Naive thymus-derived CD4-positive, alpha-beta T cell (primary cell): Measurements from ENCODE around the gene OR5AU1. TPM values are rescaled to one million over a fixed set of nuclear protein-coding genes. Genes with fewer than 3 reads are reported as not detected.

Experiments used
- ATAC-seq: fragments of 150-1000 bp; cut with Tn5 transposase; 2 replicates; pipeline ENCODE4 v1.10.0; 2021; ENCODE audit warnings: mild to moderate bottlenecking, moderate library complexity
- CTCF ChIA-PET: fragments of 350-600 bp; sonication (Branson Sonifier 250); formaldehyde crosslinking; loops from one replicate; lab custom pipeline; 2021; ENCODE audit warnings: antibody characterized with exemption; lab: Charles Lee
- POLR2A ChIA-PET: fragments of 350-600 bp; sonication (Branson Sonifier 250); formaldehyde crosslinking; loops from one replicate; lab custom pipeline; 2021; ENCODE audit warnings: antibody characterized with exemption, inconsistent platforms; lab: Charles Lee
- DNase-seq, 9 donors: peaks; one replicate each; pipeline versions ENCODE4 v3.0.0 to v3.0.0-alpha.2; 2020 to 2022; ENCODE audit warnings: mixed read lengths in 1 of 9
- H3K27ac ChIP-seq: one replicate; pipeline ENCODE4 v1.7.0; 2013; ENCODE audit warnings: mild to moderate bottlenecking, low read depth, low read length, moderate library complexity
- H3K27me3 ChIP-seq, 2 donors: one replicate each; pipeline ENCODE4 v1.7.0; 2013; ENCODE audit warnings: low read length in 2 of 2, mild to moderate bottlenecking in 2 of 2, moderate library complexity in 2 of 2; ENCODE audit not compliant: control insufficient read depth in 2 of 2, insufficient read depth in 2 of 2
- H3K36me3 ChIP-seq, 3 experiments: 1 replicate in 2 of 3; 2 replicates in 1 of 3; pipeline ENCODE4 v1.7.0; 2013; ENCODE audit warnings: low read length in 3 of 3, mild to moderate bottlenecking in 3 of 3, moderate library complexity in 1 of 3; ENCODE audit not compliant: insufficient read depth in 3 of 3, control insufficient read depth in 2 of 3
- H3K4me1 ChIP-seq, 2 donors: one replicate each; pipeline ENCODE4 v1.7.0; 2013; ENCODE audit warnings: low read length in 2 of 2, mild to moderate bottlenecking in 2 of 2, moderate library complexity in 1 of 2; ENCODE audit not compliant: control insufficient read depth in 2 of 2, insufficient read depth in 2 of 2
- H3K4me3 ChIP-seq: 2 replicates; pipeline ENCODE4 v1.7.0; 2013; ENCODE audit warnings: mild to moderate bottlenecking, low read length
- H3K9me3 ChIP-seq, 3 experiments: 1 replicate in 2 of 3; 2 replicates in 1 of 3; pipeline ENCODE4 v1.7.0; 2013; ENCODE audit warnings: low read length in 3 of 3; ENCODE audit not compliant: control insufficient read depth in 2 of 3
- H3K27ac Mint-ChIP-seq, 9 donors: one replicate each; pipeline ENCODE4 v1.8.0; 2020 to 2022; ENCODE audit warnings: mixed read lengths in 9 of 9, mild to moderate bottlenecking in 8 of 9, moderate library complexity in 5 of 9, inconsistent platforms in 2 of 9
- H3K27me3 Mint-ChIP-seq, 5 donors: one replicate each; pipeline ENCODE4 v1.8.0; 2021 to 2022; ENCODE audit warnings: mixed read lengths in 5 of 5, mild to moderate bottlenecking in 1 of 5
- H3K36me3 Mint-ChIP-seq, 5 donors: one replicate each; pipeline ENCODE4 v1.8.0; 2020 to 2022; ENCODE audit warnings: mixed read lengths in 5 of 5, mild to moderate bottlenecking in 3 of 5, inconsistent platforms in 1 of 5
- H3K4me1 Mint-ChIP-seq, 7 donors: one replicate each; pipeline ENCODE4 v1.8.0; 2020 to 2022; ENCODE audit warnings: mixed read lengths in 7 of 7, mild to moderate bottlenecking in 3 of 7, inconsistent platforms in 1 of 7
- H3K4me3 Mint-ChIP-seq, 10 donors: one replicate each; pipeline ENCODE4 v1.8.0; 2020 to 2022; ENCODE audit warnings: mild to moderate bottlenecking in 10 of 10, mixed read lengths in 10 of 10, moderate library complexity in 6 of 10, inconsistent platforms in 2 of 10
- H3K9me3 Mint-ChIP-seq, 11 donors: one replicate each; pipeline ENCODE4 v1.8.0; 2020 to 2022; ENCODE audit warnings: mixed read lengths in 11 of 11, mild to moderate bottlenecking in 4 of 11, inconsistent platforms in 1 of 11, moderate library complexity in 1 of 11
- intact Hi-C, 2 donors: fragments of 100-400 bp; cut with micrococcal nuclease; formaldehyde crosslinking; loops; one replicate each; pipeline ENCODE4 v1.15.1; 2023
- polyA plus RNA-seq, 2 donors: library from polyadenylated mRNA; unstranded; fragments of 300-500 nt; fragmentation: Illumina TruSeq; gene quantifications; one replicate each; pipeline ENCODE4 v1.2.3, GENCODE V29; 2021
- total RNA-seq, 6 experiments: library from RNA in 5 of 6; stranded (reverse) in 5 of 6; gene quantifications; 1 replicate in 5 of 6; 2 replicates in 1 of 6; pipeline ENCODE4 v1.2.3 and lab custom pipeline; 2021 to 2026

The OR5AU1 gene
- total and polyA plus RNA-seq, 7 experiments from 2014 or later = not detected

- no peaks in the 10 kb centered on the region for H3K9me3 ChIP-seq
- no peak overlapping the region for H3K4me3 ChIP-seq
- no peaks in the 10 kb centered on the region for H3K27me3 ChIP-seq
- ChIA-PET CTCF (interaction anchor here (0.6 to 1.5 kb wide), 4 partner anchors 11 to 122 kb away, joined by 3 to 4 read pairs (median 4); no protein-coding TSS in a partner anchor), POLR2A (no interaction called here)
- H3K27ac Mint-ChIP-seq = no peak overlapping the region
- no peaks in the 10 kb centered on the region for H3K4me1 ChIP-seq
- no peak overlapping the region for H3K27ac ChIP-seq
- no peaks in the 10 kb centered on the region for H3K4me1 Mint-ChIP-seq
- intact Hi-C loops = loop anchor here in 1 of 2 donors (1.0 to 2.0 kb wide), 2 partner anchors 67 to 421 kb away; no protein-coding TSS in a partner anchor
- DNase-seq = peak in 5 of 9 donors; percentile 1 to 22 (median 14)
- no peak overlapping the region for H3K4me3 Mint-ChIP-seq
- peaks cover 0 to 8% (median 0%) of the 10 kb centered on the region in 5 donors for H3K27me3 Mint-ChIP-seq
- no peak for ATAC-seq
- H3K9me3 Mint-ChIP-seq = peaks cover 0 to 3% (median 0%) of the 10 kb centered on the region in 11 donors
- H3K36me3 Mint-ChIP-seq = no peaks in the 10 kb centered on the region
- no peaks in the 10 kb centered on the region for H3K36me3 ChIP-seq
These were observed 19.8 kb downstream of the OR5AU1 start for GRCh38 chr14:21136024-21136423.

DNA sequence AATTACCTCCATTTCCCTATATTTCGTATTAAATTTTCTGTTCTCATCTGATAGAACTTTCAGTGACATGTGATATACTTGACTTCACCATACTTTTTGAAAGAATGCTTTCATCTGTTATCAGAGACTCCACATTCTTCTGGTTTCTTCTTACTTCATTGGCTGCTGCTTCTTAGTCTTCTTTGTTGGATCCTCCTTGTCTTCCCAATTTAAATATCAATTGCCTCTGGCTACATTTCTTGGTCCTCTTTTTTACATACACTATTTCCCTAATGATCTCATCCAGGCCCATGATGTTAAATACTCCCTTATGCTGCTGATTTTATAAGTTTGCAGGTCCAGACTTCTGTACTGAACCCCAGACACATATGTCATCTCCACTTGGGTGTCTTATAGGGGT is 22.0 kb downstream of the OR5AU1 start:
- DNase-seq (no peak), ATAC-seq (no peak)
- no peak overlapping the region for H3K27ac ChIP-seq
- H3K27me3 ChIP-seq = no peaks in the 10 kb centered on the region
- no peak overlapping the region for H3K4me3 ChIP-seq
- peaks cover 0 to 13% (median 0%) of the 10 kb centered on the region in 5 donors for H3K27me3 Mint-ChIP-seq
- H3K9me3 ChIP-seq = no peaks in the 10 kb centered on the region
- peaks cover 0 to 1% (median 0%) of the 10 kb centered on the region in 7 donors for H3K4me1 Mint-ChIP-seq
- H3K4me1 ChIP-seq = no peaks in the 10 kb centered on the region
- POLR2A ChIA-PET = no interaction called here
- no peaks in the 10 kb centered on the region for H3K36me3 ChIP-seq
- no peak overlapping the region for H3K4me3 Mint-ChIP-seq
- H3K36me3 Mint-ChIP-seq = no peaks in the 10 kb centered on the region
- no peak overlapping the region for H3K27ac Mint-ChIP-seq
- H3K9me3 Mint-ChIP-seq = peaks cover 0 to 3% (median 0%) of the 10 kb centered on the region in 11 donors
- intact Hi-C loops = no loop called here
- CTCF ChIA-PET = no interaction called here

DNA sequence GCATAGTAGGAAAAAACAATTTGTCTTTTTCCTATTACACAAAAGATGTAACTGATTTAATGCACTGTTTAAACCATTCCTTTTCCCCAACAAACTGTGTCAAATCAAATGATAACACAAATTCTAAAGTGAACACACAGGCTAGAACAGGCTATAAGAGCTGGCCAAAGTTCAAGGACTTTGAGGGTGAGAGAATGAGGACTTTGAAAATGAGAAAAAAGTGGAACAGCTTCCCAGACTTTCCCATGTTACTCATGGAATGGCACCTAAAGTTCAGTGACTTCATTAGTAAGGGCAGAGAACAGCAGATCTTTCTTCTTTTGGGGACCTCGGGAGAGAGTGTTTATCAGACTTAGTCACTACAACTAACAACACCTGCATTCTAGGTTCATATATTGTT is 32.4 kb downstream of the OR5AU1 start:
- H3K27me3 Mint-ChIP-seq = peaks cover 30 to 49% (median 32%) of the 10 kb centered on the region in 5 donors
- no peak overlapping the region for H3K4me3 ChIP-seq
- no peak for DNase-seq
- H3K4me3 Mint-ChIP-seq = no peak overlapping the region
- no peaks in the 10 kb centered on the region for H3K4me1 ChIP-seq
- no peaks in the 10 kb centered on the region for H3K9me3 ChIP-seq
- intact Hi-C loops = no loop called here
- H3K27ac ChIP-seq = no peak overlapping the region
- peaks cover 0 to 4% (median 0%) of the 10 kb centered on the region in 7 donors for H3K4me1 Mint-ChIP-seq
- no peaks in the 10 kb centered on the region for H3K36me3 Mint-ChIP-seq
- ChIA-PET POLR2A (no interaction called here), CTCF (interaction anchor here (0.7 kb wide), 1 partner anchor 109 kb away, joined by 3 read pairs; no protein-coding TSS in a partner anchor)
- ATAC-seq = no peak
- H3K36me3 ChIP-seq = no peaks in the 10 kb centered on the region
- no peaks in the 10 kb centered on the region for H3K27me3 ChIP-seq
- H3K27ac Mint-ChIP-seq = no peak overlapping the region
- peaks cover 0 to 12% (median 2%) of the 10 kb centered on the region in 11 donors for H3K9me3 Mint-ChIP-seq

- intact Hi-C loops = no loop called here
- no peaks in the 10 kb centered on the region for H3K36me3 ChIP-seq
- Mint-ChIP-seq H3K27ac (no peak overlapping the region), H3K9me3 (peaks cover 0 to 12% (median 2%) of the 10 kb centered on the region in 11 donors), H3K4me3 (no peak overlapping the region), H3K27me3 (peaks cover 17 to 33% (median 26%) of the 10 kb centered on the region in 5 donors), H3K4me1 (peaks cover 0 to 4% (median 0%) of the 10 kb centered on the region in 7 donors), H3K36me3 (no peaks in the 10 kb centered on the region)
- no peaks in the 10 kb centered on the region for H3K27me3 ChIP-seq
- ChIA-PET POLR2A (no interaction called here), CTCF (no interaction called here)
- H3K27ac ChIP-seq = no peak overlapping the region
- no peak overlapping the region for H3K4me3 ChIP-seq
- no peak for ATAC-seq
- no peaks in the 10 kb centered on the region for H3K9me3 ChIP-seq
- no peak for DNase-seq
- no peaks in the 10 kb centered on the region for H3K4me1 ChIP-seq
These were observed 34.7 kb downstream of the OR5AU1 start for GRCh38 chr14:21121122-21121521.

DNA sequence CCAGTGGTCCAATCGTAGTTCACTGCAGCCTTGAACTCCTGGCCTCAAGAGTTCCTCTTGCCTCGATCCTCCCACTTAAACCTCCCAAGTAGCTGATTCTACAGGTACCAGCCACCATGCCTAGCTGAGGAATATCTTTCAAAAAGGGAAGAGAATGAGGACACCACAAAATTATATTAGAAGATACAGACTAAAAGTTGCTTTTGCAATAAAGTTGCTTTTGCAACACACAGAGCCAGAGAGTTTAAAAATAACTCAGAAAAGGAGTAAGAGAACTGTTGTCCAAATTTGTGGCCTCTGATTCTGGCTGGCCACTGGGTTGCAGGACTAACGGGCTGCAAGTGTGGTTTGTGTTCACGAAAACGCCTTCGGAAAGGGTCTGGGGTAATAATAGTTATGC is 35.2 kb downstream of the OR5AU1 start:
- Histone ChIP-seq H3K27me3 (no peaks in the 10 kb centered on the region), H3K4me3 (no peak overlapping the region), H3K27ac (no peak overlapping the region), H3K9me3 (no peaks in the 10 kb centered on the region), H3K36me3 (no peaks in the 10 kb centered on the region), H3K4me1 (no peaks in the 10 kb centered on the region)
- Mint-ChIP-seq H3K27me3 (peaks cover 16 to 30% (median 24%) of the 10 kb centered on the region in 5 donors), H3K36me3 (no peaks in the 10 kb centered on the region), H3K4me1 (peaks cover 0 to 4% (median 0%) of the 10 kb centered on the region in 7 donors), H3K9me3 (peaks cover 0 to 10% (median 2%) of the 10 kb centered on the region in 11 donors), H3K4me3 (no peak overlapping the region), H3K27ac (no peak overlapping the region)
- POLR2A ChIA-PET = interaction anchor here (1.0 kb wide), 1 partner anchor 16 kb away, joined by 3 read pairs; no protein-coding TSS in a partner anchor
- CTCF ChIA-PET = no interaction called here
- DNase-seq (no peak), ATAC-seq (no peak)
- intact Hi-C loops = no loop called here

- no peak for ATAC-seq
- no peaks in the 10 kb centered on the region for H3K36me3 ChIP-seq
- CTCF ChIA-PET = interaction anchor here (0.7 to 1.3 kb wide), 2 partner anchors 51 to 55 kb away, joined by 3 read pairs; no protein-coding TSS in a partner anchor
- DNase-seq = no peak
- H3K36me3 Mint-ChIP-seq = no peaks in the 10 kb centered on the region
- H3K27ac ChIP-seq = no peak overlapping the region
- peaks cover 6 to 23% (median 19%) of the 10 kb centered on the region in 5 donors for H3K27me3 Mint-ChIP-seq
- POLR2A ChIA-PET = no interaction called here
- no peak overlapping the region for H3K4me3 ChIP-seq
- no peak overlapping the region for H3K4me3 Mint-ChIP-seq
- H3K9me3 ChIP-seq = no peaks in the 10 kb centered on the region
- peaks cover 0 to 4% (median 0%) of the 10 kb centered on the region in 7 donors for H3K4me1 Mint-ChIP-seq
- intact Hi-C loops = no loop called here
- no peaks in the 10 kb centered on the region for H3K9me3 Mint-ChIP-seq
- no peaks in the 10 kb centered on the region for H3K27me3 ChIP-seq
- no peaks in the 10 kb centered on the region for H3K4me1 ChIP-seq
- no peak overlapping the region for H3K27ac Mint-ChIP-seq
These were observed 36.9 kb downstream of the OR5AU1 start for GRCh38 chr14:21118933-21119332.

GRCh38 chr14:21113369-21113768 is 42.5 kb downstream of the OR5AU1 start:
- Histone ChIP-seq H3K27ac (no peak overlapping the region), H3K4me1 (no peaks in the 10 kb centered on the region), H3K4me3 (no peak overlapping the region), H3K36me3 (no peaks in the 10 kb centered on the region), H3K9me3 (no peaks in the 10 kb centered on the region), H3K27me3 (no peaks in the 10 kb centered on the region)
- Mint-ChIP-seq H3K9me3 (peaks cover 0 to 1% (median 0%) of the 10 kb centered on the region in 11 donors), H3K27ac (no peak overlapping the region), H3K36me3 (no peaks in the 10 kb centered on the region), H3K4me3 (no peak overlapping the region), H3K4me1 (no peaks in the 10 kb centered on the region), H3K27me3 (peaks cover 0 to 7% (median 0%) of the 10 kb centered on the region in 5 donors)
- intact Hi-C loops = no loop called here
- no peak for ATAC-seq
- no peak for DNase-seq
- ChIA-PET POLR2A (no interaction called here), CTCF (interaction anchor here (1.9 kb wide), 1 partner anchor 9 kb away, joined by 5 read pairs; no protein-coding TSS in a partner anchor)
